ENCODE data around the gene GHRH.

GRCh38 chr20:37218441-37218840 is 43.2 kb downstream of the GHRH start:
- TF ChIP-seq FOXM1 (IDR thresholded peaks at IDR 0.05; ENCODE audit: borderline replicate concordance) (no peak), CTBP1 (IDR thresholded peaks at IDR 0.05; ENCODE audit: borderline replicate concordance) (no peak), ZNF384 (IDR thresholded peaks at IDR 0.05) (no peak), FOXK2 (IDR thresholded peaks at IDR 0.05) (no peak), NFRKB (IDR thresholded peaks at IDR 0.05) (no peak), SUZ12 (IDR thresholded peaks at IDR 0.05) (no peak), LEF1 (IDR thresholded peaks at IDR 0.05; ENCODE audit: borderline replicate concordance) (no peak), SP1 (IDR thresholded peaks at IDR 0.05) (no peak), BHLHE40 (IDR thresholded peaks at IDR 0.05; ENCODE audit: borderline replicate concordance) (no peak), HDGF (IDR thresholded peaks at IDR 0.05; ENCODE audit: borderline replicate concordance) (no peak), FOXA1 (IDR thresholded peaks at IDR 0.05) (no peak), PKNOX1 (IDR thresholded peaks at IDR 0.05) (no peak), ELF4 (IDR thresholded peaks at IDR 0.05) (no peak), TARDBP (IDR thresholded peaks at IDR 0.05) (no peak)

Measured in HEK293T (cell line).